Large intestine (tissue), 3 donors: ENCODE data around the gene CXXC5. TPM values are rescaled to one million over a fixed set of nuclear protein-coding genes. Genes with fewer than 3 reads are reported as not detected.
A peak's percentile ranks its signal among the peaks of the same experiment; 100 is the strongest.

ENCODE experiments used
- DNase-seq, 2 donors: peaks; one replicate each; pipeline versions ENCODE4 v3.0.0 to v3.0.0-alpha.2; 2013
- H3K27ac ChIP-seq: one replicate; pipeline ENCODE4 v1.5.1; 2013; ENCODE audit warnings: low read length
- H3K27me3 ChIP-seq: 2 replicates; pipeline ENCODE4 v1.6.1; 2013; ENCODE audit warnings: low read length; ENCODE audit not compliant: control insufficient read depth, insufficient read depth
- H3K36me3 ChIP-seq: 2 replicates; pipeline ENCODE4 v1.6.1; 2013; ENCODE audit warnings: low read length; ENCODE audit not compliant: control insufficient read depth, insufficient read depth
- H3K4me1 ChIP-seq: one replicate; pipeline ENCODE4 v1.6.1; 2013; ENCODE audit warnings: low read length; ENCODE audit not compliant: control insufficient read depth, insufficient read depth
- H3K4me3 ChIP-seq: one replicate; pipeline ENCODE4 v1.5.1; 2013; ENCODE audit warnings: low read length
- H3K9me3 ChIP-seq: one replicate; pipeline ENCODE4 v1.6.1; 2013; ENCODE audit warnings: mild to moderate bottlenecking, low read depth, low read length, moderate library complexity; ENCODE audit not compliant: control insufficient read depth
- WGBS: methylation state at CpG from one replicate; pipeline ENCODE4 v1.1.5; 2013; ENCODE audit warnings: low lambda C conversion rate; ENCODE audit not compliant: insufficient coverage; 5-methylcytosine and 5-hydroxymethylcytosine counted together
- polyA plus RNA-seq: library from polyadenylated mRNA; unstranded; fragments of 120-200 nt; gene quantifications from one replicate; pipeline ENCODE4 v1.2.1, GENCODE V29; 2013

CXXC5 gene
- polyA plus RNA-seq, 1 donor: 70.3 TPM

- Histone ChIP-seq H3K27me3 (peaks cover 5% of the 10 kb centered on the region), H3K9me3 (no peaks in the 10 kb centered on the region), H3K4me3 (peak overlapping the region; percentile 89), H3K27ac (peak overlapping the region; percentile 92), H3K36me3 (no peaks in the 10 kb centered on the region), H3K4me1 (peaks cover 61% of the 10 kb centered on the region)
- WGBS: no CpG with 5 or more reads among the region's 14 CpGs
- peak; percentile 72 to 78 for DNase-seq
Observed at GRCh38 chr5:139651043-139651834, 3.1 kb downstream of the CXXC5 start.

GRCh38 chr5:139651853-139652787 is 4.0 kb downstream of the CXXC5 start:
- H3K9me3 ChIP-seq: no peaks in the 10 kb centered on the region
- WGBS: 11% methylated on average over 3 of the region's 23 CpGs
- peak overlapping the region; percentile 92 for H3K27ac ChIP-seq
- peak; percentile 71 to 83 for DNase-seq
- no peaks in the 10 kb centered on the region for H3K36me3 ChIP-seq
- peaks cover 5% of the 10 kb centered on the region for H3K27me3 ChIP-seq
- H3K4me3 ChIP-seq: peak overlapping the region; percentile 89
- H3K4me1 ChIP-seq: peaks cover 57% of the 10 kb centered on the region

- peak in 1 of 2 donors; percentile 68 for DNase-seq
- no CpG with 5 or more reads among the region's 5 CpGs for WGBS
- peaks cover 57% of the 10 kb centered on the region for H3K4me1 ChIP-seq
- H3K9me3 ChIP-seq: no peaks in the 10 kb centered on the region
- no peaks in the 10 kb centered on the region for H3K36me3 ChIP-seq
- peak overlapping the region; percentile 92 for H3K27ac ChIP-seq
- peaks cover 5% of the 10 kb centered on the region for H3K27me3 ChIP-seq
- no peak overlapping the region for H3K4me3 ChIP-seq
Observed at GRCh38 chr5:139652788-139653241, 4.7 kb downstream of the CXXC5 start.

GRCh38 chr5:139653616-139654015 is 5.5 kb downstream of the CXXC5 start:
- peak in 1 of 2 donors; percentile 31 for DNase-seq
- no peak overlapping the region for H3K4me3 ChIP-seq
- no peaks in the 10 kb centered on the region for H3K36me3 ChIP-seq
- no CpG with 5 or more reads among the region's 5 CpGs for WGBS
- no peaks in the 10 kb centered on the region for H3K9me3 ChIP-seq
- peaks cover 64% of the 10 kb centered on the region for H3K4me1 ChIP-seq
- peaks cover 5% of the 10 kb centered on the region for H3K27me3 ChIP-seq
- peak overlapping the region; percentile 92 for H3K27ac ChIP-seq

- no peaks in the 10 kb centered on the region for H3K36me3 ChIP-seq
- peaks cover 73% of the 10 kb centered on the region for H3K4me1 ChIP-seq
- no CpG with 5 or more reads among the region's 3 CpGs for WGBS
Observed at GRCh38 chr5:139654464-139654863, 6.3 kb downstream of the CXXC5 start.

GRCh38 chr5:139654871-139655491 is 6.8 kb downstream of the CXXC5 start:
- H3K36me3 ChIP-seq: no peaks in the 10 kb centered on the region
- H3K4me3 ChIP-seq: no peak overlapping the region
- WGBS: no CpG with 5 or more reads among the region's 13 CpGs
- H3K27ac ChIP-seq: peak overlapping the region; percentile 92
- no peaks in the 10 kb centered on the region for H3K9me3 ChIP-seq
- H3K4me1 ChIP-seq: peaks cover 78% of the 10 kb centered on the region
- peak in 1 of 2 donors; percentile 72 for DNase-seq
- H3K27me3 ChIP-seq: no peaks in the 10 kb centered on the region

More at GRCh38 chr5:139654464-139654863, 6.3 kb downstream of the CXXC5 start:
- no peak for DNase-seq
- Histone ChIP-seq H3K4me3 (no peak overlapping the region), H3K27ac (peak overlapping the region; percentile 92), H3K9me3 (no peaks in the 10 kb centered on the region), H3K27me3 (peaks cover 5% of the 10 kb centered on the region)

GRCh38 chr5:139655727-139656271 is 7.7 kb downstream of the CXXC5 start:
- no peak overlapping the region for H3K4me3 ChIP-seq
- DNase-seq: peak in 1 of 2 donors; percentile 55
- no peaks in the 10 kb centered on the region for H3K27me3 ChIP-seq
- no CpG with 5 or more reads among the region's 18 CpGs for WGBS
- no peaks in the 10 kb centered on the region for H3K9me3 ChIP-seq
- H3K36me3 ChIP-seq: no peaks in the 10 kb centered on the region
- H3K27ac ChIP-seq: peak overlapping the region; percentile 92
- H3K4me1 ChIP-seq: peaks cover 85% of the 10 kb centered on the region

GRCh38 chr5:139657363-139658321 is 9.5 kb downstream of the CXXC5 start:
- Histone ChIP-seq H3K4me3 (no peak overlapping the region), H3K27ac (peak overlapping the region; percentile 32), H3K36me3 (peaks cover 10% of the 10 kb centered on the region), H3K9me3 (no peaks in the 10 kb centered on the region), H3K4me1 (peaks cover 92% of the 10 kb centered on the region), H3K27me3 (no peaks in the 10 kb centered on the region)
- WGBS: no CpG with 5 or more reads among the region's 12 CpGs
- no peak for DNase-seq

GRCh38 chr5:139658501-139658927 is 10.4 kb downstream of the CXXC5 start:
- Histone ChIP-seq H3K4me3 (no peak overlapping the region), H3K27me3 (no peaks in the 10 kb centered on the region), H3K36me3 (peaks cover 13% of the 10 kb centered on the region), H3K4me1 (peaks cover 83% of the 10 kb centered on the region), H3K27ac (peak overlapping the region; percentile 83), H3K9me3 (no peaks in the 10 kb centered on the region)
- DNase-seq: no peak
- WGBS: no CpG with 5 or more reads among the region's 14 CpGs
